DOHH2 (cell line): ENCODE data around the gene NOS3.

Experiments used
- CTCF ChIP-seq: fragments of 200-600 bp; sonication (generic); IDR thresholded peaks from one replicate; pipeline ENCODE4 v1.5.1; 2014; ENCODE audit warnings: antibody characterized with exemption, mild to moderate bottlenecking, low read depth, low read length; ENCODE audit not compliant: poor library complexity, severe bottlenecking
- EZH2phosphoT487 ChIP-seq: fragments of 200-600 bp; sonication (generic); IDR thresholded peaks from 2 replicates; pipeline ENCODE4 v1.6.1; 2017; ENCODE audit warnings: borderline replicate concordance, mild to moderate bottlenecking, antibody characterized with exemption, low read length, moderate library complexity, mixed read lengths

GRCh38 chr7:151061213-151062110 is 70.6 kb downstream of the NOS3 start:
- TF ChIP-seq CTCF (no peak), EZH2phosphoT487 (no peak)
